Thyroid gland (tissue), 4 donors: ENCODE results near the gene MEGF10.

Source experiments
- POLR2A ChIP-seq, 2 donors: fragments of 450-650 bp; IDR thresholded peaks; one replicate each; pipeline ENCODE4 v1.6.1; 2017; ENCODE audit warnings: antibody characterized with exemption in 2 of 2, mild to moderate bottlenecking in 2 of 2, moderate library complexity in 1 of 2
- TF ChIP-seq, protein P1 (sequence below), 6 experiments: fragments of 200-600 bp in 3 of 6; fragments of 450-650 bp in 3 of 6; sonication (generic) in 3 of 6; IDR thresholded peaks; one replicate each; pipeline ENCODE4 v1.5.1; 2016 to 2019; ENCODE audit warnings: antibody characterized with exemption in 6 of 6, mild to moderate bottlenecking in 2 of 6, inconsistent platforms in 1 of 6, moderate library complexity in 1 of 6

DNA sequence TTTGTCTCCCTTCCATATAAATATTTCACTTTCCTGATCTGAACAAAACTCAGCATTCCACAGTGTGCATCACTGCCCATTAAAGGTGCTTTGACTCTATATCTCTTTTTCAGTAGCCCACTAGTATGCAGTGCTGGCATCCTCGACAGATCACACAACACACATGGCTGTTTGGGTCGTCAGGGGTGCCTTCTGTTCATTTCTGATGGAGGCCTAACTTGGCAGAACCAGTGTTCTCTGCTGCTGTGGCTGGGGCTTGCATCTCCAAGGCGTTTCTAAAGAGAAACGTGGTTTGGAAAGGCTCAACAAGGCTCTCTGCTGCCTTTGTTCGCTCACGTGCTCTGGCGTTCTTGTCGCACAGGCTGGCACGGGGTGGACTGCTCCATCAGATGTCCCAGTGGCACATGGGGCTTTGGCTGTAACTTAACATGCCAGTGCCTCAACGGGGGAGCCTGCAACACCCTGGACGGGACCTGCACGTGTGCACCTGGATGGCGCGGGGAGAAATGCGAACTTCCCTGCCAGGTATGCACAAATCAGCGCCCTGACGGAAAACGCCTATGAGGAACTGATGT, 129.2 kb downstream of the MEGF10 start:
- TF ChIP-seq POLR2A (IDR thresholded peaks at IDR 0.05) = no peak
- TF ChIP-seq, protein P1, sequence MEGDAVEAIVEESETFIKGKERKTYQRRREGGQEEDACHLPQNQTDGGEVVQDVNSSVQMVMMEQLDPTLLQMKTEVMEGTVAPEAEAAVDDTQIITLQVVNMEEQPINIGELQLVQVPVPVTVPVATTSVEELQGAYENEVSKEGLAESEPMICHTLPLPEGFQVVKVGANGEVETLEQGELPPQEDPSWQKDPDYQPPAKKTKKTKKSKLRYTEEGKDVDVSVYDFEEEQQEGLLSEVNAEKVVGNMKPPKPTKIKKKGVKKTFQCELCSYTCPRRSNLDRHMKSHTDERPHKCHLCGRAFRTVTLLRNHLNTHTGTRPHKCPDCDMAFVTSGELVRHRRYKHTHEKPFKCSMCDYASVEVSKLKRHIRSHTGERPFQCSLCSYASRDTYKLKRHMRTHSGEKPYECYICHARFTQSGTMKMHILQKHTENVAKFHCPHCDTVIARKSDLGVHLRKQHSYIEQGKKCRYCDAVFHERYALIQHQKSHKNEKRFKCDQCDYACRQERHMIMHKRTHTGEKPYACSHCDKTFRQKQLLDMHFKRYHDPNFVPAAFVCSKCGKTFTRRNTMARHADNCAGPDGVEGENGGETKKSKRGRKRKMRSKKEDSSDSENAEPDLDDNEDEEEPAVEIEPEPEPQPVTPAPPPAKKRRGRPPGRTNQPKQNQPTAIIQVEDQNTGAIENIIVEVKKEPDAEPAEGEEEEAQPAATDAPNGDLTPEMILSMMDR (IDR thresholded peaks at IDR 0.05) = no peak
